GM19025 (cell line): ENCODE measurements around the gene CHRDL1.
"Not testable (repeated sequence)": the region's sequence is repeated elsewhere in the genome, so short reads cannot be mapped to it uniquely, and the experiment has no call there.

ENCODE experiments used
- ATAC-seq: cut with Tn5 transposase; IDR thresholded peaks from one replicate; pipeline ENCODE4 v1.9.1; 2021; ENCODE audit warnings: mild to moderate bottlenecking, low read depth, moderate library complexity; ENCODE audit not compliant: unreplicated experiment

CHRDL1 gene

DNA sequence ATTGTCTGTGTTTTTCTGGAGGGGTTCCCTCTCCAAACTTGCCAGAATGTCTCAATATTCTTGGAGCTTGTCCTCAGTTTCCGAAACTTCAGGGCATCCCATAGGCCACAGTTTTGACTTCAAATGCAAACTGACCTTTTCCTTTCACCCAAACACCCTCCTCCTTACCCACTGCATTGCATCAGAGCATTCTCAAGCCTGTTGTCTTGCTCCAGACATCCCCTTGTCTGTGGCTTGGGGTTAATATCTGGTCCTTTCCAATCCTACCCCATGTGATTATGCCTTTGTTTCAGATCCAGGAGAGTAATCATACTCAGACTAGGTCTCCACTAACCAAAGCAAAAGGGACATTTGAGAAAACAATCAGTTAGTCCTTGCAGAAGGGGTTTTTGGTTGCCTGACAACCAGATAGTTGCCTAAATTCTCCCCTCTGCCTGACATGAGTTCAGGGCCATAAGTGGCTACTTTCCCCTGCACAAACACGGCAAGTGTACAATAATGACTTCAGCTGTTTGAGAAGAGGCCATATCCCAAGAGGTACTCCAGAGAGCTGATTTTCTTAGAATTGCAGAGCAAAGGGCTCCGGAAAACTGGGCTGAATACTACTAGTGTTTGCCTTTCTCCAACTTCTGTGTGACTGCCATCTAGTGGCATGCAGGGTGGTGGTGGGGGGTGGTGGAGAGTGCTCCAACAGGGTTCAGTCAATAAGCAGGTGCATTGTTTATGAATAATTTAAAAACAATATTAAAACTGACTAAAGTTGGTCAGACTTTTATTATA, 130.2 kb downstream of the CHRDL1 start:
- ATAC-seq, result no peak

DNA sequence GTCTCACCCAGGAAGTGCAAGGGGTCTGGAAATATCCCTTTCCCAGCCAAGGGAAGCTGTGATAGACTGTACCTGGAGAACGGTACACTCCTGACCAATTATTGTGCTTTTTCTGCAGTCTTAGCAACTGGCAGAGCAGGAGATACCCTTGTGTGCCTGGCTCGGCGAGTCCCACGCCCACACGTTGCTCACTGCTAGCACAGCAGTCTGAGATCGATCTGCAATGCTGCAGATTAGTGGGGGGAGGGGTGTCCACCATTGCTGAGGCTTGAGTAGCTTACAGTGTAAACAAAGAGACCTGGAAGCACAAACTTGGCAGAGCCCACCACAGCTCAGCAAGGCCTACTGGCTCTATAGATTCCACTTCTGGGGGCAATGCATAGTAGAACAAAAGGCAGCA, 138.5 kb downstream of the CHRDL1 start:
- ATAC-seq, result no peak

DNA sequence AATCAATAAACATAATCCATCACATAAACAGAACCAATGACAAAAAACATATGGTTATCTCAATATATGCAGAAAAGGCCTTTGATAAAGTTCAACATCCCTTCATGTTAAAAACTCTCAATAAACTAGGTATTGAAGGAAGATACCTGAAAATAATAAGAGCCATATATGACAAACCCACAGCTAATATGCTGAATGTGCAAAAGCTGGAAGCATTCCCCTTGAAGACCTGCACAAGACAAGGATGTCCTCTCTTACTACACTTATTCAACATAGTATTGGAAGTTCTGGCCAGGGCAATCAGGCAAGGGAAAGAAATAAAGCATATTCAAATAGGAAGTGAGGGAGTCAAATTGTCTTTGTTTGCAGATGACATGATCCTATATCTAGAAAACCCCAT, 141.3 kb downstream of the CHRDL1 start:
- not testable (repeated sequence) for ATAC-seq

DNA sequence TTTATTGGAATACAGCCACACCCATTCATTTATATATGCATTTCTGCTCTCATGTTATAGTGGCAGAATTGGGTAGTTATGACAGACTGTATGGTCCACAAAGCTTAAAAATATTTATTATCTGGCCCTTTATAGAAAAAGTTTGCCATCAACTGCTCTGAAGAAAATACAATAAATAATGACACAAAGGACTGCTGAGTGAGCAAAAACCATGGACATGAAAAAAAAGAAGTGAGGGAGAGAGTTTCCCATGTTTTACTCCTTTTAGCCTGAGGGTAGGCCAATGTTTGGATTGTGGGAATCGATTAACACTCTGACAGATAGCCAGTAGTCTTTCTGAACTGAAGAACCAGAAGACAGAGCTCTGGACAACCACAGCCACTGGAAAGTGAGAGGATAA, 149.2 kb downstream of the CHRDL1 start:
- ATAC-seq, result no peak
